Measurements from ENCODE around the gene TEF. TPM values are rescaled to one million over a fixed set of nuclear protein-coding genes. Genes with fewer than 3 reads are reported as not detected.
"Not testable (repeated sequence)": the region's sequence is repeated elsewhere in the genome, so short reads cannot be mapped to it uniquely, and the experiment has no call there.

TEF gene
- total and polyA plus RNA-seq, 9 of the 15 experiments (the other 6 are each of a cell fraction or from before 2014, with no cell fraction given), result 0.04 to 3.1 (median 1.2) TPM

DNA sequence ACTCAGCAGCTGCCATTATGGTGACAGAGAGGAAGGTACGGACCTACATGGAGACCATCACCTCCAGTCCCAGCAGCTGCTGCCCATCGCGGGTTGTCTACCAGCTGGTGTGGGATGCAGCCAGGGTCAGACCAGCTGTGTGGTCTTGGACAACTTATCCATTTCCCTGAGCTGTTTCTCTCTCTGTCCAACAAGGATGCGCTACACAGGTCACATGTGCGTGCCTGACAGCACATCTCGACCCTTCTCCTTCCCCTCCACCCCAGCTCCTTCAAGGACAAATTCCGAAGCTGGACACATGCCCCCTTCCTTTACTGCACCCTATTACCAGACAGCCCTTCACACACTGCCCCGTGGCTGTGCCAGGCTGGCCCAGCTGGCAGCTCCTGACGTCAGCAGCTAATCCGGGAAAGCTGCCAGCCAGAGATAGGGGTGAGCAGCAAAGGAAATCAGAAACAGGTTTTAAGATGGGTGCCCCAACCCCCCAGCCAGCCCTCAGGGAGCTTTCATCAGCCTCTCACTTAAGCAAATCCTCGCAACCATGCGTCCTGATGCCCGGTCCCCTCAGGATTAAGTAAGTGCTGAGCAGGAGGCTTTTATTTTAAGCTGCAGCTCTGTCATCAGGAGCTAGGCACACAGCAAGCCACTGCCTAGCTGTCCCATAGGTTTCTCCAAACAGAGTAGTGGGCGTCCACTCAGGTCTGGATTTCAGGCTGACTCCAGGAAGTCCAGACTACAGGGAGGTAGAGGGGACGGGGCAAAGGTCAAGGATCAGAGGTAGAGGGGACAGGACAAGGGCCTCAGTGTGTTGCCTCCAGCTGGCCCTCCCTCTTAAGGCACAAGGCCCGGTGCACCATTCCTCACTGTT is 20.3 kb downstream of the TEF start (continued):
- TF ChIP-seq, protein P1, sequence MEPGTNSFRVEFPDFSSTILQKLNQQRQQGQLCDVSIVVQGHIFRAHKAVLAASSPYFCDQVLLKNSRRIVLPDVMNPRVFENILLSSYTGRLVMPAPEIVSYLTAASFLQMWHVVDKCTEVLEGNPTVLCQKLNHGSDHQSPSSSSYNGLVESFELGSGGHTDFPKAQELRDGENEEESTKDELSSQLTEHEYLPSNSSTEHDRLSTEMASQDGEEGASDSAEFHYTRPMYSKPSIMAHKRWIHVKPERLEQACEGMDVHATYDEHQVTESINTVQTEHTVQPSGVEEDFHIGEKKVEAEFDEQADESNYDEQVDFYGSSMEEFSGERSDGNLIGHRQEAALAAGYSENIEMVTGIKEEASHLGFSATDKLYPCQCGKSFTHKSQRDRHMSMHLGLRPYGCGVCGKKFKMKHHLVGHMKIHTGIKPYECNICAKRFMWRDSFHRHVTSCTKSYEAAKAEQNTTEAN (CRISPR knock-in tag; IDR thresholded peaks at IDR 0.05), result no peak

DNA sequence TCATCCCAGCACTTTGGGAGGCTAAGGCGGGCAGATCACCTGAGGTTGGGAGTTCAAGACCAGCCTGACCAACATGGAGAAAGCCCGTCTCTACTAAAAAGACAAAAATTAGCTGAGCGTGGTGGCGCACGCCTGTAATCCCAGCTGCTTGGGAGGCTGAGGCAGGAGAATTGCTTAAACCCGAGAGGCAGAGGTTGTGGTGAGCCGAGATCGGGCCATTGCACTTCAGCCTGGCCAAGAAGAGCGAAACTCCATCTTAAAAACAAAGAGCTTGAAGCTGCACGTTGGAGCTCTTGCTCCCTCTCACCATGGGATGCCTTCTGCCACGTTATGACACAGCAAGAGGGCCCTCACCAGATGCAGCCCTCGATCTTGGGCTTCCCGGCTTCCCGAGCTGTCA is 21.1 kb downstream of the TEF start:
- DNase-seq (ENCODE audit: extremely low read depth in 1 of 4, low spot score in 3 of 4); H3K4me3 ChIP-seq; H3K9ac ChIP-seq (ENCODE audit: insufficient read depth in 1 of 2, low read depth in 2 of 2, low read length in 2 of 2); H3K4me1 ChIP-seq (replicated peaks in 1 of 2; ENCODE audit: control insufficient read depth in 2 of 2, insufficient read depth in 2 of 2, low read length in 2 of 2); ATAC-seq; H3K4me2 ChIP-seq (ENCODE audit: insufficient read depth, low read length); H3K27me3 ChIP-seq (ENCODE audit: control insufficient read depth in 2 of 2, insufficient read depth in 2 of 2, low read length in 2 of 2); H3K36me3 ChIP-seq (ENCODE audit: control insufficient read depth, insufficient read depth, low read length); intact Hi-C loops (cut with micrococcal nuclease); H3K27ac ChIP-seq (ENCODE audit: extremely low read depth, low read depth, low read length); H2AFZ ChIP-seq (ENCODE audit: low read depth, low read length); H3K79me2 ChIP-seq (ENCODE audit: control insufficient read depth, insufficient read depth, low read length); H3K9me3 ChIP-seq (replicated peaks; ENCODE audit: control insufficient read depth, insufficient read depth, low read depth, low read length); H3K9me1 ChIP-seq (ENCODE audit: control insufficient read depth, insufficient read depth, low read length); FAIRE-seq; H4K20me1 ChIP-seq (replicated peaks; ENCODE audit: control insufficient read depth, insufficient read depth, low read length); BruUV-seq (replicated peaks): not testable (repeated sequence)
- POLR2A ChIA-PET, result interaction anchor here (0.8 to 1.5 kb wide), 7 partner anchors 10 to 130 kb away, joined by 3 to 7 read pairs (median 4); no protein-coding TSS in a partner anchor
- CTCF ChIA-PET (ENCODE audit: low intra/inter-chr PET ratio), result interaction anchor here (0.8 to 2.0 kb wide), 3 partner anchors 115 to 125 kb away, joined by 3 to 11 read pairs (median 10); no protein-coding TSS in a partner anchor
- in situ Hi-C loops (cut with MboI), result loop anchor here (5.0 kb wide), 1 partner anchor 124 kb away; no protein-coding TSS in a partner anchor
- WGBS (ENCODE audit: insufficient coverage, low coverage, missing lambda C conversion rate), result 61% methylated on average over 8 of the region's 14 CpGs
